ENCODE results near the gene FOXD4L6.
"Not testable (repeated sequence)": the region's sequence is repeated elsewhere in the genome, so short reads cannot be mapped to it uniquely, and the experiment has no call there.

Gene FOXD4L6

GRCh38 chr9:41108816-41109215, 19.7 kb downstream of the FOXD4L6 start:
- H4K20me1 ChIP-seq (ENCODE audit: insufficient read depth, low read length); H3K79me2 ChIP-seq (ENCODE audit: insufficient read depth, low read length); H3K9ac ChIP-seq (ENCODE audit: low read depth, low read length); H2AFZ ChIP-seq (ENCODE audit: low read depth, low read length); H3K4me3 ChIP-seq (ENCODE audit: low read depth in 1 of 2, low read length in 2 of 2); H3K4me1 ChIP-seq (ENCODE audit: insufficient read depth, low read length); H3K27me3 ChIP-seq (ENCODE audit: insufficient read depth, low read length, poor library complexity); H3K4me2 ChIP-seq (ENCODE audit: insufficient read depth, low read length); ATAC-seq (ENCODE audit: insufficient read depth, low read depth); H3K27ac ChIP-seq (ENCODE audit: low read length); H3K9me3 ChIP-seq (ENCODE audit: insufficient read depth, low read length, severe bottlenecking); H3K36me3 ChIP-seq (ENCODE audit: insufficient read depth, low read length); DNase-seq: not testable (repeated sequence)

- not testable (repeated sequence) for H2AFZ ChIP-seq (ENCODE audit: low read depth, low read length); H4K20me1 ChIP-seq (ENCODE audit: insufficient read depth, low read length); H3K79me2 ChIP-seq (ENCODE audit: insufficient read depth, low read length); H3K27ac ChIP-seq (ENCODE audit: low read length); H3K27me3 ChIP-seq (ENCODE audit: insufficient read depth, low read length, poor library complexity); H3K4me2 ChIP-seq (ENCODE audit: insufficient read depth, low read length); H3K4me1 ChIP-seq (ENCODE audit: insufficient read depth, low read length); H3K4me3 ChIP-seq (ENCODE audit: low read depth in 1 of 2, low read length in 2 of 2); H3K9me3 ChIP-seq (ENCODE audit: insufficient read depth, low read length, severe bottlenecking); ATAC-seq (ENCODE audit: insufficient read depth, low read depth); DNase-seq; H3K36me3 ChIP-seq (ENCODE audit: insufficient read depth, low read length); H3K9ac ChIP-seq (ENCODE audit: low read depth, low read length)
Measured at GRCh38 chr9:41106472-41107116, 21.9 kb downstream of the FOXD4L6 start.

GRCh38 chr9:41105557-41106253, 22.8 kb downstream of the FOXD4L6 start:
- H3K4me2 ChIP-seq (ENCODE audit: insufficient read depth, low read length); DNase-seq; H3K9me3 ChIP-seq (ENCODE audit: insufficient read depth, low read length, severe bottlenecking); ATAC-seq (ENCODE audit: insufficient read depth, low read depth); H3K27me3 ChIP-seq (ENCODE audit: insufficient read depth, low read length, poor library complexity); H3K79me2 ChIP-seq (ENCODE audit: insufficient read depth, low read length); H3K9ac ChIP-seq (ENCODE audit: low read depth, low read length); H3K4me1 ChIP-seq (ENCODE audit: insufficient read depth, low read length); H3K36me3 ChIP-seq (ENCODE audit: insufficient read depth, low read length); H3K27ac ChIP-seq (ENCODE audit: low read length); H4K20me1 ChIP-seq (ENCODE audit: insufficient read depth, low read length); H2AFZ ChIP-seq (ENCODE audit: low read depth, low read length); H3K4me3 ChIP-seq (ENCODE audit: low read depth in 1 of 2, low read length in 2 of 2): not testable (repeated sequence)

- H3K4me2 ChIP-seq (ENCODE audit: insufficient read depth, low read length); H3K9me3 ChIP-seq (ENCODE audit: insufficient read depth, low read length, severe bottlenecking); H3K79me2 ChIP-seq (ENCODE audit: insufficient read depth, low read length); H2AFZ ChIP-seq (ENCODE audit: low read depth, low read length); ATAC-seq (ENCODE audit: insufficient read depth, low read depth); H3K4me1 ChIP-seq (ENCODE audit: insufficient read depth, low read length); H3K27ac ChIP-seq (ENCODE audit: low read length); DNase-seq; H4K20me1 ChIP-seq (ENCODE audit: insufficient read depth, low read length); H3K4me3 ChIP-seq (ENCODE audit: low read depth in 1 of 2, low read length in 2 of 2); H3K27me3 ChIP-seq (ENCODE audit: insufficient read depth, low read length, poor library complexity); H3K36me3 ChIP-seq (ENCODE audit: insufficient read depth, low read length); H3K9ac ChIP-seq (ENCODE audit: low read depth, low read length): not testable (repeated sequence)
Measured at GRCh38 chr9:41104542-41104941, 23.9 kb downstream of the FOXD4L6 start.

GRCh38 chr9:41100508-41100907, 28.0 kb downstream of the FOXD4L6 start:
- H3K4me3 ChIP-seq (ENCODE audit: low read depth in 1 of 2, low read length in 2 of 2); H3K27me3 ChIP-seq (ENCODE audit: insufficient read depth, low read length, poor library complexity); ATAC-seq (ENCODE audit: insufficient read depth, low read depth); H3K9me3 ChIP-seq (ENCODE audit: insufficient read depth, low read length, severe bottlenecking); H3K4me1 ChIP-seq (ENCODE audit: insufficient read depth, low read length); H4K20me1 ChIP-seq (ENCODE audit: insufficient read depth, low read length); H3K9ac ChIP-seq (ENCODE audit: low read depth, low read length); H3K79me2 ChIP-seq (ENCODE audit: insufficient read depth, low read length); H2AFZ ChIP-seq (ENCODE audit: low read depth, low read length); H3K4me2 ChIP-seq (ENCODE audit: insufficient read depth, low read length); H3K27ac ChIP-seq (ENCODE audit: low read length); H3K36me3 ChIP-seq (ENCODE audit: insufficient read depth, low read length); DNase-seq: not testable (repeated sequence)

- not testable (repeated sequence) for H3K4me2 ChIP-seq (ENCODE audit: insufficient read depth, low read length); H3K36me3 ChIP-seq (ENCODE audit: insufficient read depth, low read length); ATAC-seq (ENCODE audit: insufficient read depth, low read depth); H3K4me1 ChIP-seq (ENCODE audit: insufficient read depth, low read length); H3K9ac ChIP-seq (ENCODE audit: low read depth, low read length); H3K27me3 ChIP-seq (ENCODE audit: insufficient read depth, low read length, poor library complexity); H4K20me1 ChIP-seq (ENCODE audit: insufficient read depth, low read length); H2AFZ ChIP-seq (ENCODE audit: low read depth, low read length); DNase-seq; H3K9me3 ChIP-seq (ENCODE audit: insufficient read depth, low read length, severe bottlenecking); H3K4me3 ChIP-seq (ENCODE audit: low read depth in 1 of 2, low read length in 2 of 2); H3K79me2 ChIP-seq (ENCODE audit: insufficient read depth, low read length); H3K27ac ChIP-seq (ENCODE audit: low read length)
Measured at GRCh38 chr9:41098759-41099158, 29.7 kb downstream of the FOXD4L6 start.

- H3K36me3 ChIP-seq (ENCODE audit: insufficient read depth, low read length); H3K9me3 ChIP-seq (ENCODE audit: insufficient read depth, low read length, severe bottlenecking); H4K20me1 ChIP-seq (ENCODE audit: insufficient read depth, low read length); H3K4me1 ChIP-seq (ENCODE audit: insufficient read depth, low read length); H2AFZ ChIP-seq (ENCODE audit: low read depth, low read length); H3K9ac ChIP-seq (ENCODE audit: low read depth, low read length); H3K4me2 ChIP-seq (ENCODE audit: insufficient read depth, low read length); H3K27me3 ChIP-seq (ENCODE audit: insufficient read depth, low read length, poor library complexity); H3K4me3 ChIP-seq (ENCODE audit: low read depth in 1 of 2, low read length in 2 of 2); H3K79me2 ChIP-seq (ENCODE audit: insufficient read depth, low read length); H3K27ac ChIP-seq (ENCODE audit: low read length): not testable (repeated sequence)
- ATAC-seq (ENCODE audit: insufficient read depth, low read depth) (peak; percentile 86), DNase-seq (peak; percentile 39)
Measured at GRCh38 chr9:41095060-41095459, 33.4 kb downstream of the FOXD4L6 start.

GRCh38 chr9:41094010-41094773, 34.3 kb downstream of the FOXD4L6 start:
- H3K4me1 ChIP-seq (ENCODE audit: insufficient read depth, low read length); H3K9ac ChIP-seq (ENCODE audit: low read depth, low read length); H3K27ac ChIP-seq (ENCODE audit: low read length); H3K4me2 ChIP-seq (ENCODE audit: insufficient read depth, low read length); H3K36me3 ChIP-seq (ENCODE audit: insufficient read depth, low read length); H3K4me3 ChIP-seq (ENCODE audit: low read depth in 1 of 2, low read length in 2 of 2); H3K9me3 ChIP-seq (ENCODE audit: insufficient read depth, low read length, severe bottlenecking); DNase-seq; H4K20me1 ChIP-seq (ENCODE audit: insufficient read depth, low read length); H3K27me3 ChIP-seq (ENCODE audit: insufficient read depth, low read length, poor library complexity); ATAC-seq (ENCODE audit: insufficient read depth, low read depth); H3K79me2 ChIP-seq (ENCODE audit: insufficient read depth, low read length); H2AFZ ChIP-seq (ENCODE audit: low read depth, low read length): not testable (repeated sequence)
